22Rv1 (cell line): Measurements from ENCODE around the gene DOCK11.
"Not testable (repeated sequence)": the region's sequence is repeated elsewhere in the genome, so short reads cannot be mapped to it uniquely, and the experiment has no call there.

Experiments
- H3K27ac ChIP-seq: fragments of 450-650 bp; 2 replicates; pipeline ENCODE4 v1.5.1; 2017
- CTCF ChIP-seq: fragments of 450-650 bp; IDR thresholded peaks from 2 replicates; pipeline ENCODE4 v1.5.1; 2017; ENCODE audit warnings: mild to moderate bottlenecking
- ZFX ChIP-seq: fragments of 450-650 bp; IDR thresholded peaks from 2 replicates; pipeline ENCODE4 v1.6.1; 2017; ENCODE audit warnings: antibody characterized with exemption, borderline replicate concordance

DOCK11 gene

GRCh38 chrX:118702741-118703140 lies 207.1 kb downstream of the DOCK11 start:
- no peak for TF ChIP-seq CTCF
- TF ChIP-seq ZFX: no peak
- H3K27ac ChIP-seq: no peak overlapping the region

GRCh38 chrX:118706681-118707080 lies 211.1 kb downstream of the DOCK11 start:
- H3K27ac ChIP-seq: no peak overlapping the region

GRCh38 chrX:118714521-118714920 lies 218.9 kb downstream of the DOCK11 start:
- TF ChIP-seq CTCF (no peak), ZFX (no peak)
- H3K27ac ChIP-seq: no peak overlapping the region

More at GRCh38 chrX:118706681-118707080, 211.1 kb downstream of the DOCK11 start:
- TF ChIP-seq ZFX (no peak), CTCF (no peak)

GRCh38 chrX:118715917-118716316 lies 220.3 kb downstream of the DOCK11 start:
- not testable (repeated sequence) for H3K27ac ChIP-seq

GRCh38 chrX:118716833-118717232 lies 221.2 kb downstream of the DOCK11 start:
- H3K27ac ChIP-seq: not testable (repeated sequence)

GRCh38 chrX:118717678-118718391 lies 222.2 kb downstream of the DOCK11 start:
- H3K27ac ChIP-seq: no peak overlapping the region
- TF ChIP-seq ZFX: no peak
- no peak for TF ChIP-seq CTCF

- TF ChIP-seq CTCF (no peak), ZFX (no peak)
- H3K27ac ChIP-seq: no peak overlapping the region
These were observed 223.1 kb downstream of the DOCK11 start for GRCh38 chrX:118718737-118719136.

GRCh38 chrX:118720058-118720707 lies 224.6 kb downstream of the DOCK11 start:
- TF ChIP-seq ZFX (no peak), CTCF (no peak)
- no peak overlapping the region for H3K27ac ChIP-seq
